ENCODE data around the gene MX1.

MX1 gene

DNA sequence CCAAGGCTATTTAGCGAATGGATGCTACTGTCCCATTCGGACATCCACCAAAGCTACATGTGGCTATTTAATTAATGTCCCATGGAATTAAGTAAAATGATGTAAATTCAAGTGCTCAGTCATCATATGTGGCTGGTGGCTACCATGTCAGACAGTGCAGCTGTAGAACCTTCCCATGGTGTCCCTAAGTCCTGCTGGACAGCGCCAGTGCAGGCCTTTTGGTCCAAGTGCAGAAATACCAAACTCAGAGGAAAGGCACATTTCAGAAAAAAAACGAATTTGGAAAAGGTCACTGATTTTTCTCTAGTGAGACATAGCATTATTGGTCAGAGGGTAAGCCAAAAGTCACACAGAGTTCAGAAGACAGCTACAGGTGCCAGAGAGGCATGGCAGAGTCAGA is 64.3 kb downstream of the MX1 start:
- TF ChIP-seq, protein P1, sequence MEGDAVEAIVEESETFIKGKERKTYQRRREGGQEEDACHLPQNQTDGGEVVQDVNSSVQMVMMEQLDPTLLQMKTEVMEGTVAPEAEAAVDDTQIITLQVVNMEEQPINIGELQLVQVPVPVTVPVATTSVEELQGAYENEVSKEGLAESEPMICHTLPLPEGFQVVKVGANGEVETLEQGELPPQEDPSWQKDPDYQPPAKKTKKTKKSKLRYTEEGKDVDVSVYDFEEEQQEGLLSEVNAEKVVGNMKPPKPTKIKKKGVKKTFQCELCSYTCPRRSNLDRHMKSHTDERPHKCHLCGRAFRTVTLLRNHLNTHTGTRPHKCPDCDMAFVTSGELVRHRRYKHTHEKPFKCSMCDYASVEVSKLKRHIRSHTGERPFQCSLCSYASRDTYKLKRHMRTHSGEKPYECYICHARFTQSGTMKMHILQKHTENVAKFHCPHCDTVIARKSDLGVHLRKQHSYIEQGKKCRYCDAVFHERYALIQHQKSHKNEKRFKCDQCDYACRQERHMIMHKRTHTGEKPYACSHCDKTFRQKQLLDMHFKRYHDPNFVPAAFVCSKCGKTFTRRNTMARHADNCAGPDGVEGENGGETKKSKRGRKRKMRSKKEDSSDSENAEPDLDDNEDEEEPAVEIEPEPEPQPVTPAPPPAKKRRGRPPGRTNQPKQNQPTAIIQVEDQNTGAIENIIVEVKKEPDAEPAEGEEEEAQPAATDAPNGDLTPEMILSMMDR (IDR thresholded peaks at IDR 0.05; ENCODE audit: low read length, missing control alignments) = no peak
- no peak for DNase-seq (ENCODE audit: low read depth)

DNA sequence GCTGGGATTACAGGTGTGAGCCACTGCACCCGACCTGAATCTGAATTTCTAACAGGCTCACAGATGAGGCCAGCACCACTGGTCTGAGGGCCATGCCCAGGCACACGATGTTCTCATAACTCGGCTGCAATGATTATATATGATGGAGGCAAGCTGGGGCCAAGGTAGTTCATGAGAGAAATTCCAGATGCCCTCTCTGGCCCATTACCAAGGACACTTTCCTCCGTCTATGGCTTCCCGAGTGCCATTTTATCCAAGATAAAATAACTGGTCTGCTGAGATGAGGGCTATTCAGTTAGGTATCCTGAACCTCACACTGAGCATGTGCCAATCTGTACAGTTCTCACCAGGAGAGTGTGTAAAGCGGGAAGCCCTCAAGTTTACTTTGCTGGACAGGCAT is 65.4 kb downstream of the MX1 start:
- TF ChIP-seq, protein P1 (IDR thresholded peaks at IDR 0.05; ENCODE audit: low read length, missing control alignments) = no peak
- no peak for DNase-seq (ENCODE audit: low read depth)
- H3K4me3 ChIP-seq (replicated peaks; ENCODE audit: low read depth, low read length) = no peak overlapping the region

More for the DNA sequence above, 64.3 kb downstream of the MX1 start:
- H3K4me3 ChIP-seq (replicated peaks; ENCODE audit: low read depth, low read length) = no peak overlapping the region

DNA sequence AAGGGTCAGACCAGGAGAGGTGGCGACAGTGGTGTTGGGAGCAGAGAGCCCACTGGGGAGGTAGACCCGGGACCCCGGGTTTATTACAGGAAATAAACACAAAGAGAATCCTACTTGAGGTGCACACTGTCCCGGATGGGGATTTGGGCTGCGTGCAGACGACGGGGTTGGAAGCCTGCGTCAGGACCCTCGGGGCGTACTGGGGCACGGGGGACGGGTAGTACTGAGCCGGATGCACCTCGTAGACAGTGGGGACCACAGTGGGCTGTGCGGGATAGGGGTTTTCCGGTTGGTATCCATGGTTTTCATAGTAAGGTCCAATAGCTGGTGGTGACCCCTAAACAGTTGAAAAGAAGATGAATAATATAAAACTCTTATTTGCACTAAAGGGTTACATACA is 68.2 kb downstream of the MX1 start:
- TF ChIP-seq, protein P1 (IDR thresholded peaks at IDR 0.05; ENCODE audit: low read length, missing control alignments) = no peak
- no peak overlapping the region for H3K4me3 ChIP-seq (replicated peaks; ENCODE audit: low read depth, low read length)
- DNase-seq (ENCODE audit: low read depth) = no peak

DNA sequence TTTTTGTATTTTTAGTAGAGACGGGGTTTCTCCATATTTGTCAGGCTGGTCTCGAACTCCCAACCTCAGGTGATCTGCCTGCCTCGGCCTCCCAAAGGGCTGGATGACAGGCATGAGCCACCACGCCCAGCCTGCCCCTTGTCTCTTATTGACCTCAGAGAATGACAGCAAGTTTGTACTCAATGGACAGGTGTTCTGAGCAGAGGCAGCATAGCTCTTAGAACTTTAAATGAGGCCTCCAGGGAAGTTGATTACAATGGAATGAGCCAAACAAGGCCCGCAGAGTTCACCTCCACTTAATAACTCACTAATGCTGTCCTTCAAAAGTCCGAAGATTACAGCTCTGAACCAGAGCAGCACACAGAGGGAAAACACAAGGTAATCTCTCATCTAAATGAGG is 71.0 kb downstream of the MX1 start:
- TF ChIP-seq, protein P1 (IDR thresholded peaks at IDR 0.05; ENCODE audit: low read length, missing control alignments) = no peak
- H3K4me3 ChIP-seq (replicated peaks; ENCODE audit: low read depth, low read length) = no peak overlapping the region
- DNase-seq (ENCODE audit: low read depth) = no peak

DNA sequence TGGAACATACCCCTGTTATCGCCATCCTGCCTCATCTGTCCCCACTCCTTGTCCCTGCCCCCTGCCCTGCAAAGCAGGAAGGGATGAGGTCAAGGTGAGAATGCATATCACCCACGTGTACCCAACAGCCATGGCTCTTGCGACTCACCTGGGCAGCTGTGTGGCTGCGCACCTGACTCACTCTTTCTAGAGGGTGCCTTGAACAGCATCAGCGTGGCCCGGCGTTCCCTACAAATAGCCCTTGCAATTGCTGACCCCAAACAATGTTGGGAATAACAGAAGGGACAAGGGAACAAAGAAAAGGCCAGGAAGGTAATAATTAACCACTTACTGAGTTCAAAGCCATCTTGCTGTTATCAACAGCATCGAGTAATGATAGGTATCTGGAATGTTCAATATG is 71.7 kb downstream of the MX1 start:
- TF ChIP-seq, protein P1 (IDR thresholded peaks at IDR 0.05; ENCODE audit: low read length, missing control alignments) = no peak
- no peak overlapping the region for H3K4me3 ChIP-seq (replicated peaks; ENCODE audit: low read depth, low read length)
- no peak for DNase-seq (ENCODE audit: low read depth)

DNA sequence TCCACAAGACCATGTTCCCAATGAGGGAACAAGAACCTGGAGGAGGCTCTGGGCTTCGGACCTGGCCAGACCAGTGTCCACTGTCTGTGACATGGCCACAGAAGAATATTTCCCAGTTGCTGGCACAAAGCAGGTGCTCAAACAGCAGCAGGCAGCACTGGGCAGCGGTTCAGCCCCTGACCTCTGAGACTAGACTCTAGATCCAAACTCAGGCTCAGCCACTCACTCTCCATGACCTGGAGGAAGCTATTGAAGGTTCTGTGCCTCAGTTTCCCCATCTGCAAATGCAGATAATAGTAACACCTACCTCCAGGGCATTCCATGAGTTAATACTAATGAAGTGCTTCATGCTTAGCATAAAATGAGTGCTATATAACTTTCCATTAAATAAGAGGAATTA is 73.9 kb downstream of the MX1 start:
- H3K4me3 ChIP-seq (replicated peaks; ENCODE audit: low read depth, low read length) = no peak overlapping the region
- no peak for DNase-seq (ENCODE audit: low read depth)
- TF ChIP-seq, protein P1 (IDR thresholded peaks at IDR 0.05; ENCODE audit: low read length, missing control alignments) = no peak

DNA sequence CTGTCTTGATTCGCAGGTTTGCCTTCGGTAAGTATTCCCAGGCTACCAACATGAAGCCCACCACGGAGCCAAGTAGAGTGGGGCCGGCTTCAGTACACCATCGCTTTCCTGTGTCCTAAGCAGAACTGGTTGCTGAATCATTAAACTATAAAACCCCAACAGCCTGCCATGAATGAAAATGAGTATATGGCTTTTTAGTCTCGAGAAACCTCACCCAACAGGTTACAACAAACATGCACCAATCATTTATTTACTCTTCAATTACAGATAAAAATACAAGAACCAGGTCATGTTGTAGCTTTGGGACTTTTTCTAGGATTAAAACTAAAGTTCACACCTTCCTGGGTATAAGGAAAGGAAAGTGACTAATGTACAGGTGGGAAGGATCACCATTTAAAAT is 74.3 kb downstream of the MX1 start:
- no peak for DNase-seq (ENCODE audit: low read depth)
- H3K4me3 ChIP-seq (replicated peaks; ENCODE audit: low read depth, low read length) = no peak overlapping the region
- TF ChIP-seq, protein P1 (IDR thresholded peaks at IDR 0.05; ENCODE audit: low read length, missing control alignments) = no peak
